ENCODE results near the gene DPH6. TPM values are rescaled to one million over a fixed set of nuclear protein-coding genes. Genes with fewer than 3 reads are reported as not detected.

DPH6 gene
- total RNA-seq, 2 donors from 2014 or later, result 8.9 to 17.6 TPM

DNA sequence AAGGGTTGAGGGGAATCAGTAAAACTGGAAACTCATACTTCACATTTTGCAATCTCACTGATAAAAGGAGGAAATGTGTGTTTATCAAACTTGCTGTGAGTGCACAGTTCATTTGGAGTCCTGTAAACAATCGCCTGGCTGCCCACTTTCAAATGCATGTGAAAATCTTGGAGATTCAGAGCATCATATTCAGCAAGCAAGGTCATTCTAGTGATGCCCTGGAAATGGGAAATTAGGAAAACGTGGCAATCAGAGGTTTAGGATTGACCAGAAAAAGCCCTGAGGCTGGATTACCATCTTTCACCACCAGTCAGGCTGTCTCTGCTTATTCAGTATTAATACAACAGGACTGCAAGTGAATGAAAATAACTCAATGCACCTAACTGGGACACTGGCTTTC lies 23.9 kb downstream of the DPH6 start:
- H3K27me3 ChIP-seq (replicated peaks; ENCODE audit: insufficient read depth), result no peaks in the 10 kb centered on the region
- DNase-seq (ENCODE audit: low spot score), result no peak
- intact Hi-C loops (cut with DNase I), result no loop called here
- H3K36me3 ChIP-seq, result no peaks in the 10 kb centered on the region
- no peaks in the 10 kb centered on the region for H3K4me1 ChIP-seq (replicated peaks)
- no peaks in the 10 kb centered on the region for H3K9me3 ChIP-seq
- H3K4me3 ChIP-seq, result no peak overlapping the region
- WGBS, result 76% methylated on average over 2 of the region's 2 CpGs
- TF ChIP-seq POLR2A (IDR thresholded peaks at IDR 0.05) (no peak), CTCF (IDR thresholded peaks at IDR 0.05) (peak in 1 of 4 experiments; percentile 14)
- no peak overlapping the region for H3K27ac ChIP-seq

- intact Hi-C loops (cut with DNase I), result loop anchor here (10.0 kb wide), 1 partner anchor 225 kb away; no protein-coding TSS in a partner anchor
- H3K4me3 ChIP-seq, result no peak overlapping the region
- H3K36me3 ChIP-seq, result no peaks in the 10 kb centered on the region
- DNase-seq (ENCODE audit: low spot score), result no peak
- no peak overlapping the region for H3K27ac ChIP-seq
- H3K4me1 ChIP-seq (replicated peaks), result no peaks in the 10 kb centered on the region
- TF ChIP-seq CTCF (IDR thresholded peaks at IDR 0.05) (peak in 3 of 4 experiments; percentile 48 to 65 (median 61)), POLR2AphosphoS5 (IDR thresholded peaks at IDR 0.05) (no peak), POLR2A (IDR thresholded peaks at IDR 0.05) (no peak)
- H3K27me3 ChIP-seq (replicated peaks; ENCODE audit: insufficient read depth), result no peaks in the 10 kb centered on the region
- no peaks in the 10 kb centered on the region for H3K9me3 ChIP-seq
Observed at GRCh38 chr15:35519541-35520149, 26.3 kb downstream of the DPH6 start.

DNA sequence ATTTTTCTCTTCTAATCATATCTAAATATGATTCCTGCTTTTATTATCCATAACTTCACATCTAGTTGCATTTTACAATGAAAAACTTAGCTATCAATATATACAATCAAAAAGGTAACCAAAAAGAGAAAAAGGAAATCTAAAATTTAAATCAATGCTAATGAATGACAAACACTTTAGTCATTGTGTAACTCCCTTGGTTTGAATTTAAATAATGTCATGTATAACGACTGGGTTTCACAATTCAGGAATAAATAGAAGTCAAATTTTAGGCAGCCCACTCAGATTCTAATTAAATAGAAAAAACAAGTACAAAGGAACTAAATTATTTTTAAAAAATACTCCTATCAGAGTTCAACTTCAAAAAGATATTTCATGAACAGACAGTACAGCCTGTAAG lies 26.9 kb downstream of the DPH6 start:
- Histone ChIP-seq H3K4me3 (no peak overlapping the region), H3K9me3 (no peaks in the 10 kb centered on the region), H3K27me3 (replicated peaks; ENCODE audit: insufficient read depth) (no peaks in the 10 kb centered on the region), H3K4me1 (replicated peaks) (no peaks in the 10 kb centered on the region), H3K36me3 (no peaks in the 10 kb centered on the region), H3K27ac (peak overlapping the region in 1 of 2 donors; percentile 12)
- no peak for TF ChIP-seq POLR2AphosphoS5 (IDR thresholded peaks at IDR 0.05)
- TF ChIP-seq POLR2A (IDR thresholded peaks at IDR 0.05), result no peak
- TF ChIP-seq CTCF (IDR thresholded peaks at IDR 0.05), result no peak
- intact Hi-C loops (cut with DNase I), result loop anchor here (10.0 kb wide), 1 partner anchor 224 kb away; no protein-coding TSS in a partner anchor
- no peak for DNase-seq (ENCODE audit: low spot score)
- 5% methylated on average over 1 of the region's 1 CpG for WGBS

DNA sequence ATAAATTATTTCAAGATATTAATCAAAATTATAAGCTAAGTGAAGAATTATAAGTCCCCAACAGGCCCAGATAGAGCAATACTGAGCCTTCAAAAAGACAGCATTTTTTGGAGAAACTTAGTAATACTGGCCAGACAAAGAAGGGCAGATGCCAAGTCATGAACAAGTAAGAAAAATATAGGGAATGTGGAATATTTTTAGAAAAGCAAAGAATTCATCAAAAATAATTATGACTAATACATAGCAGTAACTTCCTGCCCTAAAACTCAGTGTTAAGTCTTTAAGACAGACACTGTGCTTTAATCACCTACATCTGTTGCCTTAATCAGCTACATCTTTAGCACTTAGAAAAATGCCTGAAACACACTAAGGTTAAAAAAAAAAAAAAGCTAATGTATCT lies 31.2 kb downstream of the DPH6 start:
- Histone ChIP-seq H3K36me3 (no peaks in the 10 kb centered on the region), H3K9me3 (no peaks in the 10 kb centered on the region), H3K4me3 (no peak overlapping the region), H3K27me3 (replicated peaks; ENCODE audit: insufficient read depth) (no peaks in the 10 kb centered on the region), H3K4me1 (replicated peaks) (no peaks in the 10 kb centered on the region), H3K27ac (no peak overlapping the region)
- no peak for TF ChIP-seq POLR2A (IDR thresholded peaks at IDR 0.05)
- no peak for TF ChIP-seq POLR2AphosphoS5 (IDR thresholded peaks at IDR 0.05)
- TF ChIP-seq CTCF (IDR thresholded peaks at IDR 0.05), result no peak
- DNase-seq (ENCODE audit: low spot score), result no peak
- intact Hi-C loops (cut with DNase I), result loop anchor here (5.0 to 10.0 kb wide), 2 partner anchors 220 to 1598 kb away; no protein-coding TSS in a partner anchor

GRCh38 chr15:35507932-35508638 lies 37.9 kb downstream of the DPH6 start:
- H3K27me3 ChIP-seq (replicated peaks; ENCODE audit: insufficient read depth), result no peaks in the 10 kb centered on the region
- intact Hi-C loops (cut with DNase I), result no loop called here
- no peak for DNase-seq (ENCODE audit: low spot score)
- no peaks in the 10 kb centered on the region for H3K9me3 ChIP-seq
- H3K4me3 ChIP-seq, result no peak overlapping the region
- peaks cover 5% of the 10 kb centered on the region for H3K4me1 ChIP-seq (replicated peaks)
- TF ChIP-seq POLR2A (IDR thresholded peaks at IDR 0.05) (no peak), CTCF (IDR thresholded peaks at IDR 0.05) (no peak), POLR2AphosphoS5 (IDR thresholded peaks at IDR 0.05) (no peak)
- peak overlapping the region; percentile 12 to 20 for H3K27ac ChIP-seq
- WGBS, result 34% methylated on average over 7 of the region's 7 CpGs
- H3K36me3 ChIP-seq, result no peaks in the 10 kb centered on the region
